CD4-positive, alpha-beta T cell (primary cell): ENCODE measurements around the gene KBTBD7. TPM values are rescaled to one million over a fixed set of nuclear protein-coding genes. Genes with fewer than 3 reads are reported as not detected.

Experiments used
- ATAC-seq: fragments of 200-7000 bp; cut with Tn5 transposase; one replicate; pipeline ENCODE4 v1.10.0; 2022; ENCODE audit warnings: mild to moderate bottlenecking; ENCODE audit not compliant: poor library complexity
- CTCF ChIA-PET: fragments of 350-600 bp; sonication (Branson Sonifier 250); formaldehyde crosslinking; loops from one replicate; lab custom pipeline; 2021; ENCODE audit warnings: antibody characterized with exemption, inconsistent platforms; lab: Charles Lee
- POLR2A ChIA-PET: fragments of 350-600 bp; sonication (Branson Sonifier 250); formaldehyde crosslinking; loops from one replicate; lab custom pipeline; 2021; ENCODE audit warnings: antibody characterized with exemption, inconsistent platforms; lab: Charles Lee
- DNase-seq, 14 experiments: peaks; one replicate each; pipeline ENCODE4 v3.0.0-alpha.2; 2013 to 2020; ENCODE audit warnings: mixed read lengths in 2 of 14
- H3K27ac ChIP-seq, 2 donors: one replicate each; pipeline versions ENCODE4 v1.5.1 to v1.7.0; 2013; ENCODE audit warnings: low read length in 2 of 2, low read depth in 1 of 2, mild to moderate bottlenecking in 1 of 2
- H3K27me3 ChIP-seq, 2 experiments: 1 replicate in 1 of 2; 2 replicates in 1 of 2; pipeline versions ENCODE4 v1.6.1 to v1.7.0; 2013; ENCODE audit warnings: low read length in 2 of 2, control low read depth in 1 of 2, mild to moderate bottlenecking in 1 of 2, moderate library complexity in 1 of 2; ENCODE audit not compliant: insufficient read depth in 2 of 2, control insufficient read depth in 1 of 2
- H3K36me3 ChIP-seq: one replicate; pipeline ENCODE4 v1.6.1; 2013; ENCODE audit warnings: low read length, control low read depth; ENCODE audit not compliant: insufficient read depth
- H3K4me1 ChIP-seq: one replicate; pipeline ENCODE4 v1.6.1; 2013; ENCODE audit warnings: low read length, control low read depth; ENCODE audit not compliant: insufficient read depth
- H3K4me3 ChIP-seq: one replicate; pipeline ENCODE4 v1.5.1; 2013; ENCODE audit warnings: mild to moderate bottlenecking, low read length, moderate library complexity
- H3K9me3 ChIP-seq, 2 experiments: 1 replicate in 1 of 2; 2 replicates in 1 of 2; pipeline versions ENCODE4 v1.6.1 to v1.7.0; 2013; ENCODE audit warnings: low read length in 2 of 2, mild to moderate bottlenecking in 2 of 2, control low read depth in 1 of 2, moderate library complexity in 1 of 2; ENCODE audit not compliant: control insufficient read depth in 1 of 2, insufficient read depth in 1 of 2
- H3K27ac Mint-ChIP-seq: one replicate; pipeline ENCODE4 v1.8.0; 2020; ENCODE audit warnings: mixed read lengths
- H3K27me3 Mint-ChIP-seq: one replicate; pipeline ENCODE4 v1.8.0; 2021; ENCODE audit warnings: mixed read lengths
- H3K36me3 Mint-ChIP-seq: one replicate; pipeline ENCODE4 v1.8.0; 2021; ENCODE audit warnings: low read depth, mixed read lengths
- H3K4me1 Mint-ChIP-seq: one replicate; pipeline ENCODE4 v1.8.0; 2021; ENCODE audit warnings: low read depth, mixed read lengths
- H3K4me3 Mint-ChIP-seq: one replicate; pipeline ENCODE4 v1.8.0; 2020; ENCODE audit warnings: mild to moderate bottlenecking, mixed read lengths
- H3K9me3 Mint-ChIP-seq: one replicate; pipeline ENCODE4 v1.8.0; 2020; ENCODE audit warnings: mixed read lengths
- intact Hi-C, 2 experiments: fragments of 100-400 bp; cut with DNase I in 1 of 2; cut with micrococcal nuclease in 1 of 2; formaldehyde crosslinking; loops; one replicate each; pipeline versions ENCODE4 v1.15.1 to v1.9.0; 2023 to 2025; cut with DNase I, micrococcal nuclease
- total RNA-seq, 174 experiments: library from RNA in 2 of 174; stranded (reverse) in 2 of 174; gene quantifications; one replicate each; pipeline ENCODE4 v1.2.3 and lab custom pipeline; 2021 to 2026
- TF ChIP-seq, protein P1 (sequence below): fragments of 200-600 bp; IDR thresholded peaks from one replicate; pipeline ENCODE4 v1.8.0; 2022; ENCODE audit warnings: antibody characterized with exemption, mild to moderate bottlenecking

The KBTBD7 gene
- total RNA-seq, 2 experiments from 2014 or later = 2.7 to 3.1 TPM

- H3K27me3 Mint-ChIP-seq = no peaks in the 10 kb centered on the region
- no peaks in the 10 kb centered on the region for H3K4me1 Mint-ChIP-seq
- intact Hi-C loops = no loop called here
- ChIA-PET CTCF (no interaction called here), POLR2A (no interaction called here)
- ATAC-seq = no peak
- Histone ChIP-seq H3K9me3 (peaks cover 14 to 25% of the 10 kb centered on the region in 2 experiments), H3K4me1 (no peaks in the 10 kb centered on the region), H3K27ac (no peak overlapping the region), H3K27me3 (no peaks in the 10 kb centered on the region), H3K4me3 (no peak overlapping the region), H3K36me3 (no peaks in the 10 kb centered on the region)
- TF ChIP-seq, protein P1, sequence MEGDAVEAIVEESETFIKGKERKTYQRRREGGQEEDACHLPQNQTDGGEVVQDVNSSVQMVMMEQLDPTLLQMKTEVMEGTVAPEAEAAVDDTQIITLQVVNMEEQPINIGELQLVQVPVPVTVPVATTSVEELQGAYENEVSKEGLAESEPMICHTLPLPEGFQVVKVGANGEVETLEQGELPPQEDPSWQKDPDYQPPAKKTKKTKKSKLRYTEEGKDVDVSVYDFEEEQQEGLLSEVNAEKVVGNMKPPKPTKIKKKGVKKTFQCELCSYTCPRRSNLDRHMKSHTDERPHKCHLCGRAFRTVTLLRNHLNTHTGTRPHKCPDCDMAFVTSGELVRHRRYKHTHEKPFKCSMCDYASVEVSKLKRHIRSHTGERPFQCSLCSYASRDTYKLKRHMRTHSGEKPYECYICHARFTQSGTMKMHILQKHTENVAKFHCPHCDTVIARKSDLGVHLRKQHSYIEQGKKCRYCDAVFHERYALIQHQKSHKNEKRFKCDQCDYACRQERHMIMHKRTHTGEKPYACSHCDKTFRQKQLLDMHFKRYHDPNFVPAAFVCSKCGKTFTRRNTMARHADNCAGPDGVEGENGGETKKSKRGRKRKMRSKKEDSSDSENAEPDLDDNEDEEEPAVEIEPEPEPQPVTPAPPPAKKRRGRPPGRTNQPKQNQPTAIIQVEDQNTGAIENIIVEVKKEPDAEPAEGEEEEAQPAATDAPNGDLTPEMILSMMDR = no peak
- H3K9me3 Mint-ChIP-seq = peaks cover 12% of the 10 kb centered on the region
- H3K36me3 Mint-ChIP-seq = peaks cover 35% of the 10 kb centered on the region
- no peak for DNase-seq
- H3K4me3 Mint-ChIP-seq = no peak overlapping the region
- no peak overlapping the region for H3K27ac Mint-ChIP-seq
Measured at GRCh38 chr13:41144576-41144975, 49.8 kb downstream of the KBTBD7 start.

Other genes with a start within 250 kb of the KBTBD7 start
- 100 to 1,000 TPM; 354 to 358 TPM for gene ELF1, start 175.3 kb downstream of the KBTBD7 start, total RNA-seq
- 1 to 10 TPM; 6.9 to 7.4 TPM for gene WBP4, start 133.1 kb downstream of the KBTBD7 start, total RNA-seq
- 1 to 10 TPM; 6.8 to 7.2 TPM for gene KBTBD6, start 61.8 kb downstream of the KBTBD7 start, total RNA-seq
- 10 to 100 TPM; 15.7 to 17.8 TPM for gene MTRF1, start 69.0 kb upstream of the KBTBD7 start, total RNA-seq
- 10 to 100 TPM; 76.9 to 80.5 TPM for gene NAA16, start 116.7 kb upstream of the KBTBD7 start, total RNA-seq